ENCODE measurements around the gene EIF2S1. TPM values are rescaled to one million over a fixed set of nuclear protein-coding genes. Genes with fewer than 3 reads are reported as not detected.

Gene EIF2S1
- total RNA-seq, 2 donors from 2014 or later = 53.1 to 63.6 TPM

GRCh38 chr14:67426161-67426560 lies 66.0 kb downstream of the EIF2S1 start:
- Histone ChIP-seq H3K4me3 (no peak overlapping the region), H3K27me3 (replicated peaks; ENCODE audit: insufficient read depth) (no peaks in the 10 kb centered on the region), H3K36me3 (no peaks in the 10 kb centered on the region), H3K4me1 (replicated peaks) (no peaks in the 10 kb centered on the region), H3K9me3 (no peaks in the 10 kb centered on the region), H3K27ac (no peak overlapping the region)
- intact Hi-C loops (cut with DNase I) = no loop called here
- 71% methylated on average over 8 of the region's 8 CpGs for WGBS
- no peak for TF ChIP-seq POLR2AphosphoS5 (IDR thresholded peaks at IDR 0.05)
- no peak for TF ChIP-seq CTCF (IDR thresholded peaks at IDR 0.05)
- TF ChIP-seq POLR2A (IDR thresholded peaks at IDR 0.05) = no peak
- no peak for DNase-seq (ENCODE audit: low spot score)

- no peaks in the 10 kb centered on the region for H3K36me3 ChIP-seq
- H3K9me3 ChIP-seq = no peaks in the 10 kb centered on the region
- H3K27ac ChIP-seq = no peak overlapping the region
- no peaks in the 10 kb centered on the region for H3K27me3 ChIP-seq (replicated peaks; ENCODE audit: insufficient read depth)
- 33% methylated on average over 30 of the region's 30 CpGs for WGBS
- H3K4me1 ChIP-seq (replicated peaks) = no peaks in the 10 kb centered on the region
- DNase-seq (ENCODE audit: low spot score) = peak; percentile 74
- no peak overlapping the region for H3K4me3 ChIP-seq
- TF ChIP-seq POLR2AphosphoS5 (IDR thresholded peaks at IDR 0.05) (peak; percentile 37), POLR2A (IDR thresholded peaks at IDR 0.05) (no peak), CTCF (IDR thresholded peaks at IDR 0.05) (peak; percentile 64 to 89 (median 80))
- intact Hi-C loops (cut with DNase I) = loop anchor here (1.0 kb wide), 1 partner anchor 144 kb away; no protein-coding TSS in a partner anchor
These were observed 67.0 kb downstream of the EIF2S1 start for GRCh38 chr14:67426983-67427606.

GRCh38 chr14:67428501-67429031 lies 68.4 kb downstream of the EIF2S1 start:
- no peak overlapping the region for H3K27ac ChIP-seq
- intact Hi-C loops (cut with DNase I) = loop anchor here (2.0 kb wide), 1 partner anchor 86 kb away; no protein-coding TSS in a partner anchor
- no peak for TF ChIP-seq POLR2A (IDR thresholded peaks at IDR 0.05)
- no peak for TF ChIP-seq POLR2AphosphoS5 (IDR thresholded peaks at IDR 0.05)
- TF ChIP-seq CTCF (IDR thresholded peaks at IDR 0.05) = no peak

GRCh38 chr14:67429510-67430205 lies 69.5 kb downstream of the EIF2S1 start:
- WGBS = 68% methylated on average over 9 of the region's 9 CpGs
- intact Hi-C loops (cut with DNase I) = loop anchor here (2.0 to 10.0 kb wide), 2 partner anchors 85 to 265 kb away; partner anchors contain the start of gene RDH11
- no peak for TF ChIP-seq POLR2A (IDR thresholded peaks at IDR 0.05)
- no peak for TF ChIP-seq POLR2AphosphoS5 (IDR thresholded peaks at IDR 0.05)
- TF ChIP-seq CTCF (IDR thresholded peaks at IDR 0.05) = no peak
- no peaks in the 10 kb centered on the region for H3K27me3 ChIP-seq (replicated peaks; ENCODE audit: insufficient read depth)
- no peak for DNase-seq (ENCODE audit: low spot score)
- no peak overlapping the region for H3K27ac ChIP-seq
- no peaks in the 10 kb centered on the region for H3K4me1 ChIP-seq (replicated peaks)
- H3K36me3 ChIP-seq = no peaks in the 10 kb centered on the region
- no peak overlapping the region for H3K4me3 ChIP-seq
- no peaks in the 10 kb centered on the region for H3K9me3 ChIP-seq

More at GRCh38 chr14:67428501-67429031, 68.4 kb downstream of the EIF2S1 start:
- Histone ChIP-seq H3K27me3 (replicated peaks; ENCODE audit: insufficient read depth) (no peaks in the 10 kb centered on the region), H3K4me3 (no peak overlapping the region), H3K9me3 (no peaks in the 10 kb centered on the region), H3K36me3 (no peaks in the 10 kb centered on the region), H3K4me1 (replicated peaks) (no peaks in the 10 kb centered on the region)
- WGBS = 90% methylated on average over 7 of the region's 7 CpGs
- DNase-seq (ENCODE audit: low spot score) = no peak
